K562 (cell line): ENCODE data around the gene MYBPH. TPM values are rescaled to one million over a fixed set of nuclear protein-coding genes. Genes with fewer than 3 reads are reported as not detected.

Experiments
- ATAC-seq: fragments of 200-7000 bp; cut with Tn5 transposase; 3 replicates; pipeline ENCODE4 v1.9.1; 2020; ENCODE audit warnings: moderate library complexity
- BruUV-seq: library from RNA; stranded (reverse); fragments of 400-500 nt; replicated peaks from 2 replicates; lab custom pipeline; 2021; lab: Mats Ljungman, UMichigan
- CTCF ChIA-PET: fragments of 300-600 bp; formaldehyde crosslinking; extraction: SDS; loops from one replicate; lab custom pipeline; 2021; ENCODE audit warnings: low intra/inter-chr PET ratio; lab: Yijun Ruan, JAX
- POLR2A ChIA-PET: fragments of 300-600, 350-650 bp; sonication (Branson Sonifier 250); formaldehyde crosslinking; extraction: SDS; loops from one replicate; lab custom pipeline; 2021; ENCODE audit warnings: antibody characterized with exemption, inconsistent platforms; lab: Yijun Ruan, JAX
- DNase-seq, 4 experiments: peaks; one replicate each; pipeline versions ENCODE4 v3.0.0 to v3.0.0-alpha.2; 2011 to 2018; ENCODE audit warnings: low spot score in 3 of 4, mixed read lengths in 3 of 4; ENCODE audit errors: extremely low read depth in 1 of 4
- FAIRE-seq: peaks from 2 replicates; lab custom pipeline; 2011; peaks lifted over from hg19 to GRCh38; lab: Jason Lieb, UNC
- H2AFZ ChIP-seq: 2 replicates; pipeline ENCODE4 v1.6.0; 2011; ENCODE audit warnings: low read depth, low read length, control low read depth, inconsistent platforms
- H3K27ac ChIP-seq: fragments of 200-600 bp; 3 replicates; pipeline ENCODE4 v1.8.0; 2011; ENCODE audit warnings: low read depth, mild to moderate bottlenecking, control low read depth, inconsistent platforms, low read length, moderate library complexity, mixed read lengths; ENCODE audit errors: extremely low read depth
- H3K27me3 ChIP-seq, 2 experiments: fragments of 300-600 bp in 1 of 2; 2 replicates in 1 of 2; 3 replicates in 1 of 2; pipeline versions ENCODE4 v1.6.0 to v1.8.0; 2011; ENCODE audit warnings: inconsistent platforms in 2 of 2, low read length in 2 of 2, mild to moderate bottlenecking in 1 of 2, mixed read lengths in 1 of 2, moderate library complexity in 1 of 2; ENCODE audit not compliant: control insufficient read depth in 2 of 2, insufficient read depth in 2 of 2
- H3K36me3 ChIP-seq: fragments of 300-600 bp; 3 replicates; pipeline ENCODE4 v1.8.0; 2011; ENCODE audit warnings: mild to moderate bottlenecking, low read length, inconsistent platforms; ENCODE audit not compliant: control insufficient read depth, insufficient read depth
- H3K4me1 ChIP-seq, 2 experiments: fragments of 200-600 bp in 1 of 2; replicated peaks in 1 of 2; 2 replicates in 1 of 2; 3 replicates in 1 of 2; pipeline versions ENCODE4 v1.5.1 to v1.8.0; 2011; ENCODE audit warnings: inconsistent platforms in 2 of 2, low read length in 2 of 2, mild to moderate bottlenecking in 1 of 2, mixed read lengths in 1 of 2, moderate library complexity in 1 of 2; ENCODE audit not compliant: control insufficient read depth in 2 of 2, insufficient read depth in 2 of 2
- H3K4me2 ChIP-seq: 2 replicates; pipeline ENCODE4 v1.6.1; 2011; ENCODE audit warnings: low read length, control low read depth, inconsistent platforms, mixed read lengths; ENCODE audit not compliant: insufficient read depth
- H3K4me3 ChIP-seq: fragments of 200-600 bp; sonication (generic), shearing (Covaris generic); 2 replicates; pipeline ENCODE4 v1.5.1; 2016; ENCODE audit warnings: control low read depth, inconsistent platforms
- H3K79me2 ChIP-seq: fragments of 200-600 bp; 3 replicates; pipeline ENCODE4 v1.8.0; 2011; ENCODE audit warnings: low read length, inconsistent platforms; ENCODE audit not compliant: control insufficient read depth, insufficient read depth
- H3K9ac ChIP-seq, 2 experiments: 2 replicates each; pipeline versions ENCODE4 v1.6.0 to v1.6.1; 2011; ENCODE audit warnings: low read depth in 2 of 2, low read length in 2 of 2, control low read depth in 1 of 2, inconsistent platforms in 1 of 2, mild to moderate bottlenecking in 1 of 2, mixed read lengths in 1 of 2; ENCODE audit not compliant: insufficient read depth in 1 of 2
- H3K9me1 ChIP-seq: one replicate; pipeline ENCODE4 v1.6.0; 2011; ENCODE audit warnings: inconsistent platforms, mild to moderate bottlenecking, low read length, moderate library complexity; ENCODE audit not compliant: control insufficient read depth, insufficient read depth
- H3K9me3 ChIP-seq: replicated peaks from 2 replicates; pipeline ENCODE4 v1.5.1; 2011; ENCODE audit warnings: low read depth, low read length, inconsistent platforms; ENCODE audit not compliant: control insufficient read depth, insufficient read depth
- H4K20me1 ChIP-seq: replicated peaks from 2 replicates; pipeline ENCODE4 v1.6.1; 2011; ENCODE audit warnings: low read length, inconsistent platforms, mixed read lengths; ENCODE audit not compliant: control insufficient read depth, insufficient read depth
- CTBP1 ChIP-seq: fragments of 450-650 bp; IDR thresholded peaks from 2 replicates; pipeline ENCODE4 v1.6.1; 2016; ENCODE audit warnings: borderline replicate concordance
- CTCF ChIP-seq, 3 experiments: IDR thresholded peaks in 2 of 3; conservative IDR thresholded peaks in 1 of 3; 2 replicates each; pipeline ENCODE4 v1.5.1; 2011 to 2012; ENCODE audit warnings: low read length in 3 of 3, mild to moderate bottlenecking in 3 of 3, control low read depth in 2 of 3, improper control_type of control experiment in 1 of 3, inconsistent platforms in 1 of 3, low read depth in 1 of 3, mixed read lengths in 1 of 3, moderate library complexity in 1 of 3; ENCODE audit not compliant: insufficient read depth in 2 of 3
- ESRRA ChIP-seq: fragments of 450-650 bp; IDR thresholded peaks from 2 replicates; pipeline ENCODE4 v1.6.1; 2014; ENCODE audit warnings: low read depth, mild to moderate bottlenecking, moderate library complexity, borderline replicate concordance
- NFIC ChIP-seq: fragments of 450-650 bp; IDR thresholded peaks from 2 replicates; pipeline ENCODE4 v1.6.1; 2017; ENCODE audit warnings: mild to moderate bottlenecking, inconsistent platforms
- XRCC4 ChIP-seq: IDR thresholded peaks from one replicate; pipeline ENCODE4 v1.6.1; 2011; ENCODE audit not compliant: insufficient read depth, insufficient read length; ENCODE audit errors: extremely low read depth
- ZEB2 ChIP-seq: fragments of 450-650 bp; IDR thresholded peaks from 2 replicates; pipeline ENCODE4 v1.6.1; 2016
- ZKSCAN1 ChIP-seq: fragments of 150-350 bp; IDR thresholded peaks from 2 replicates; pipeline ENCODE4 v1.6.1; 2016; ENCODE audit warnings: low read depth, low read length
- ZNF57 ChIP-seq: fragments of 450-650 bp; formaldehyde crosslinking; IDR thresholded peaks from 2 replicates; pipeline ENCODE4 v1.4.0; 2020; ENCODE audit warnings: mild to moderate bottlenecking, moderate library complexity
- WGBS: fragments of 100-300 bp; shearing (Covaris generic); methylation state at CpG from one replicate; pipeline ENCODE4 v1.1.6; 2016; ENCODE audit warnings: low coverage, mixed read lengths; ENCODE audit not compliant: insufficient coverage; ENCODE audit errors: missing lambda C conversion rate; 5-methylcytosine and 5-hydroxymethylcytosine counted together
- in situ Hi-C: fragments of 300-500 bp; cut with MboI; formaldehyde crosslinking; loops from 4 replicates; pipeline ENCODE4 v1.15.0; 2018; ENCODE audit warnings: inconsistent platforms, mixed read lengths
- intact Hi-C: fragments of 100-400 bp; cut with micrococcal nuclease; formaldehyde crosslinking; loops from 2 replicates; pipeline ENCODE4 v1.14.2; 2022
- polyA plus RNA-seq, 8 experiments: library from polyadenylated mRNA; depleted of rRNA in 4 of 8; stranded (reverse) in 5 of 8; unstranded in 3 of 8; fragments of >200 nt; fragmentation: Nextera tagmentation in 2 of 8; fragmentation: Illumina TruSeq in 1 of 8; extraction: Ambion mirVana in 2 of 8; extraction: Trizol in 1 of 8; gene quantifications; 2 replicates each; pipeline versions ENCODE4 v1.2.1 to v1.2.3, GENCODE V29; 2011 to 2014; ENCODE audit warnings: inconsistent platforms in 1 of 8, missing spikeins in 1 of 8
- total RNA-seq, 7 experiments: library from RNA; depleted of rRNA in 6 of 7; stranded (reverse); fragments of >200 nt in 6 of 7; fragmentation: Illumina TruSeq in 2 of 7; extraction: Trizol in 2 of 7; gene quantifications; 2 replicates each; pipeline versions ENCODE4 v1.2.1 to v1.2.3, GENCODE V29; 2011 to 2021; ENCODE audit warnings: low replicate concordance in 1 of 7

The MYBPH gene
- total and polyA plus RNA-seq, 9 of the 15 experiments (the other 6 are each of a cell fraction or from before 2014, with no cell fraction given) = 0.13 TPM; not detected in 8

GRCh38 chr1:203148579-203148978, 27.0 kb downstream of the MYBPH start:
- CTCF ChIA-PET = no interaction called here
- peaks cover 36 to 85% of the 10 kb centered on the region in 2 experiments for H3K27me3 ChIP-seq
- no peak for FAIRE-seq
- no peak overlapping the region for H3K4me2 ChIP-seq
- H3K36me3 ChIP-seq = no peaks in the 10 kb centered on the region
- in situ Hi-C loops = no loop called here
- no peak for DNase-seq
- intact Hi-C loops = no loop called here
- no peak overlapping the region for H3K27ac ChIP-seq
- no peak overlapping the region for H3K9ac ChIP-seq
- no peak overlapping the region for H2AFZ ChIP-seq
- peaks cover 15% of the 10 kb centered on the region for H4K20me1 ChIP-seq
- no peak for ATAC-seq
- POLR2A ChIA-PET = interaction anchor here (0.6 to 1.3 kb wide), 3 partner anchors 8 to 108 kb away, joined by 3 to 6 read pairs (median 4); no protein-coding TSS in a partner anchor
- no peaks in the 10 kb centered on the region for H3K79me2 ChIP-seq
- no peaks in the 10 kb centered on the region for H3K9me1 ChIP-seq
- WGBS = 2% methylated on average over 12 of the region's 12 CpGs
- no TSS peak for BruUV-seq
- H3K4me3 ChIP-seq = no peak overlapping the region
- TF ChIP-seq XRCC4 (no peak), ZNF57 (CRISPR knock-in tag) (no peak)
- H3K4me1 ChIP-seq = no peaks in the 10 kb centered on the region; a peak in 2 of 5 replicates
- H3K9me3 ChIP-seq = no peaks in the 10 kb centered on the region

- no TSS peak for BruUV-seq
- Histone ChIP-seq H3K27me3 (peaks cover 36 to 82% of the 10 kb centered on the region in 2 experiments), H3K4me1 (no peaks in the 10 kb centered on the region; a peak in 1 of 5 replicates), H3K9me1 (no peaks in the 10 kb centered on the region), H3K79me2 (no peaks in the 10 kb centered on the region), H4K20me1 (peaks cover 15% of the 10 kb centered on the region), H3K9ac (no peak overlapping the region), H3K4me3 (no peak overlapping the region), H3K9me3 (no peaks in the 10 kb centered on the region), H2AFZ (no peak overlapping the region), H3K36me3 (no peaks in the 10 kb centered on the region), H3K4me2 (no peak overlapping the region), H3K27ac (no peak overlapping the region)
- 7% methylated on average over 5 of the region's 5 CpGs for WGBS
- ChIA-PET POLR2A (interaction anchor here (0.5 to 1.3 kb wide), 3 partner anchors 8 to 23 kb away, joined by 3 to 6 read pairs (median 3); no protein-coding TSS in a partner anchor), CTCF (no interaction called here)
- TF ChIP-seq CTCF (IDR thresholded peaks at IDR 0.05 in 2 of 3, conservative IDR thresholded peaks at IDR 0.05 in 1 of 3; ENCODE audit: insufficient read depth in 2 of 3, low read depth in 1 of 3, low read length in 3 of 3) (peak; percentile 45 to 63 (median 46); a peak in 5 of 6 replicates), ZKSCAN1 (no peak), ZEB2 (0 out of 2 replicates have a peak, but pooled peaks have one; percentile 30), ESRRA (peak; percentile 84), CTBP1 (peak; percentile 65), NFIC (peak; percentile 94)
- intact Hi-C loops (no loop called here), in situ Hi-C loops (no loop called here)
- peak; percentile 83 for FAIRE-seq
- peak; percentile 45 to 64 (median 54) for DNase-seq
- peak; percentile 75 for ATAC-seq
Observed at GRCh38 chr1:203148127-203148526, 27.5 kb downstream of the MYBPH start.
